ENCODE data around the gene GAB1.

Gene GAB1

DNA sequence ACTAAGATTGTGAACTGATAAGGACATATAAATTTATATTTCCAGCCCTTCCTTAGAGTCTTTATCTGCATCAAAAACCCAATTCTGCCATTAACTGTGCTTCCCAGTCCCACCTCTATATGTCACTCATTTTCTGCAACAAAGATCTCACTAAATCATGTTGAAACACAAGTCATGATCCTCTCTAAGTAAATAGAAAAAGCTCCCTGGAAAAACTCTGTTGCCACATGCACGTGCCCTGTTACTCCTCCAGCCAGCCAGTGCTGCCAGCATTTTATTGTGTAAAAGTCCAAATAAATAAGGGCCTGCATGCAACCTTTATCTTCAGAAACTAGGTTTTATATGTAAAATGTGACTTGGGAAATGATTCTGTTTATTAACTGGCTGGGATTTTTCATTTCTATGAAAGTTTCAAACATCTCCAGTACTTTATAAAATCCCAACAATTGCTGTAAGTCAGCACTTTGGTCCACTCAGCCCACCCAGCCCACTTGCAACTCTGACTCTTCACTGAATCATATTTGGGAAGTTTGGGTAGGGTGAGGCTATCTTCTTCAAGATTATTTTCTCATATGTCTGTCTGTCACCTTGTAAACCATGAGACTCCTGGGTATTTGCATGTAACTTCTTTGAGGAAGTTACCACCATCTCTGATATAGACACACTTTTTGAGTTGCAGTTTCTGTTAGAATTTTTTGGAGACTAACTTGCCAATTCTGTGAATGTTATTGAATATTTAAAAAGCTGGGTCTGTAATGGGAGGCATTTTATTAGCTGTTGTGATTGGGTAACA, 136.9 kb downstream of the GAB1 start:
- DNase-seq (ENCODE audit: extremely low read depth, low read depth), result no peak
- TF ChIP-seq, protein P1, sequence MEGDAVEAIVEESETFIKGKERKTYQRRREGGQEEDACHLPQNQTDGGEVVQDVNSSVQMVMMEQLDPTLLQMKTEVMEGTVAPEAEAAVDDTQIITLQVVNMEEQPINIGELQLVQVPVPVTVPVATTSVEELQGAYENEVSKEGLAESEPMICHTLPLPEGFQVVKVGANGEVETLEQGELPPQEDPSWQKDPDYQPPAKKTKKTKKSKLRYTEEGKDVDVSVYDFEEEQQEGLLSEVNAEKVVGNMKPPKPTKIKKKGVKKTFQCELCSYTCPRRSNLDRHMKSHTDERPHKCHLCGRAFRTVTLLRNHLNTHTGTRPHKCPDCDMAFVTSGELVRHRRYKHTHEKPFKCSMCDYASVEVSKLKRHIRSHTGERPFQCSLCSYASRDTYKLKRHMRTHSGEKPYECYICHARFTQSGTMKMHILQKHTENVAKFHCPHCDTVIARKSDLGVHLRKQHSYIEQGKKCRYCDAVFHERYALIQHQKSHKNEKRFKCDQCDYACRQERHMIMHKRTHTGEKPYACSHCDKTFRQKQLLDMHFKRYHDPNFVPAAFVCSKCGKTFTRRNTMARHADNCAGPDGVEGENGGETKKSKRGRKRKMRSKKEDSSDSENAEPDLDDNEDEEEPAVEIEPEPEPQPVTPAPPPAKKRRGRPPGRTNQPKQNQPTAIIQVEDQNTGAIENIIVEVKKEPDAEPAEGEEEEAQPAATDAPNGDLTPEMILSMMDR (IDR thresholded peaks at IDR 0.05; ENCODE audit: low read depth, low read length, missing control alignments), result no peak
- no peak overlapping the region for H3K4me3 ChIP-seq (replicated peaks; ENCODE audit: low read depth, low read length)

DNA sequence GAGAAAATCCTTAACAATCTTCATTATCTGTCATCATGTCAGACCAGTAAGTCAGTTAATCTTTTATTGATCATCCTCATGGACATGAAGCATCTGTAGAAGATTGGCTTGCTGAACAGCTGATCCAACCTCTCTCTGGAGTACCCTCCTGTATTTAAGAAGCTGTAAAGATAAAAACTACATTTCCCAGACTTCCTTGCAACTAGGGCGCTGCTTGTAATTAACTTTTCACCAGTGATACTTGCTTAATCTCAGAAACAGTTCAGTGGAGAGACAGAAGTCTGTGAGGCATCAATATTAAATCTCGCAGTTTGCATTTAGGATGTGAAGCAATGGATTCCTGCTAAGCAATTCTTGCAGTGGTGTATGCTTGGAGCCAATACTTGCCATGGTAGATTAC, 140.8 kb downstream of the GAB1 start:
- no peak overlapping the region for H3K4me3 ChIP-seq (replicated peaks; ENCODE audit: low read depth, low read length)
- TF ChIP-seq, protein P1 (IDR thresholded peaks at IDR 0.05; ENCODE audit: low read depth, low read length, missing control alignments), result no peak
- no peak for DNase-seq (ENCODE audit: extremely low read depth, low read depth)

DNA sequence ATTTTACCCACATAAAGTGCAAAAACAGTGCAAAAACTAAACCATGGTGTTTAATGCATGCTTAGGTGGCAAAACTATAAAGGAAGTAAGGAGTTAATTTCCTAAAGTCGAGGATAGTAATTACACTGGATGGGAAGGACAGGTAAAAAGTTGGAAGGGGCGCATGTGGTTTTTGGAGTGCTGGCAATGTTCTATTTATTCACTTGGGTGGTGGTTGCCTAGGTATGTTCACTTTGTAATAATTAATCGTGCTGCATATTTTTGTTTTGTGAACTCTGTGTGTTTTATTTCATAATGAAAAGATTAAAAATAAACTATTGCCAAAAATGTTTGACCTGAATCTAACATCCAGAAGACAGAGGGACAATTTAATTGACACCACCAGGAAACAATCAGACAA, 144.7 kb downstream of the GAB1 start:
- TF ChIP-seq, protein P1 (IDR thresholded peaks at IDR 0.05; ENCODE audit: low read depth, low read length, missing control alignments), result no peak

DNA sequence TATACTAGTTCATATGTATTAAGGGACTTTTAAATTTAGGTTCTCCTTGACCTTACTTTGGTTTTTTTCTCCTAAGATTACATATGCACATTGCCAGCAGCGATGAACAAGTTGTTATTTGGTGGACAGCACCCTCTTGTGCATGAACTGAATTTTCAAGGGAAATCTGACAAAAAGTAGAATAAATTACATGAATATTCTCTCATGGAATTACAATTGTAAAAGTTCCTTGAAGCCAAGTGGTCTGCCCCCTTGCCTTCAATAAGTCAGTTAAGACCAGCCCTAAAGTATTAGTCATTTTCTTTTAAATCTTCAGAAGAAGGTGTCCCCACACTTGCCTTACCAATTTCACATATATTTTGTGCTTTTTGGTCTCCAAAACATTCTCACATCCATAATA, 146.2 kb downstream of the GAB1 start:
- H3K4me3 ChIP-seq (replicated peaks; ENCODE audit: low read depth, low read length), result no peak overlapping the region
- TF ChIP-seq, protein P1 (IDR thresholded peaks at IDR 0.05; ENCODE audit: low read depth, low read length, missing control alignments), result peak; percentile 46
- DNase-seq (ENCODE audit: extremely low read depth, low read depth), result peak; percentile 32

More for the DNA sequence above, 144.7 kb downstream of the GAB1 start:
- H3K4me3 ChIP-seq (replicated peaks; ENCODE audit: low read depth, low read length), result no peak overlapping the region
- no peak for DNase-seq (ENCODE audit: extremely low read depth, low read depth)

DNA sequence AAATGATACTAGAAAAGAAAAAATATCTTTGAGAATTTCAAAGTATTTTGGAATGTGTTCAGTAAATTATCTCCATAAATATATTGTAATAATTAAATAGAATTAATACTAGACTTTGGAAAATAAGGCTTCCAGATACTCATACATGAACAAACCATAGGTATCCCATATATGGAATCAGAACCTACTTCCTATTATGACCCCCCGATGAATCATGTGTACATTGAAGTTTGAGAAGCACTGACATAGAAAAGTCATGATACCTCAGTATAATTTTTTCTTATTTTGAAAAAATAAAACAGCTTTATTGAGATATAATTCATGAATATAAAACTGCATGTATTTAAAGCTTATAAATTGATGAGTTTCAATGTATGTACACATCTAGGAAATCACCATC, 149.6 kb downstream of the GAB1 start:
- H3K4me3 ChIP-seq (replicated peaks; ENCODE audit: low read depth, low read length), result no peak overlapping the region
- DNase-seq (ENCODE audit: extremely low read depth, low read depth), result no peak
- TF ChIP-seq, protein P1 (IDR thresholded peaks at IDR 0.05; ENCODE audit: low read depth, low read length, missing control alignments), result no peak

DNA sequence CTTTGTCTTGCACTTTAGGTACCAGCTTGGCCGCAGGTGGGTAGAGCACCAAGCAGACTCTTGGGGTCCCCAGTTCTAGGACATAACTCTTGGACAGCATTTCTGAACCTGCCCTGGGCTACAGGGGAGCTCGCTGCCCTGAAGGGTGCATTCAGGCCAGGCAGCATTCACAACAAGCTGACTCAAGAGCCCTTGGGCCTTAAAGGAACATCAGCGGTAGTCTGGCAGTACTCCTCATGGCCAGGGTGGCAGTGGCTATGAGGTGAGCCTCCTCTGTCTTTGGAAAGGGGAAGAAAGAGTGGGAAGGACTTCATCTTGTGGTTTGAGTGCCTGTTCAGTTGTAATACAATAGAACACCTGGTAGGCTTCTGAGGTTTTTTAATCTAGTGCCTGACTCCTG, 152.0 kb downstream of the GAB1 start:
- H3K4me3 ChIP-seq (replicated peaks; ENCODE audit: low read depth, low read length), result no peak overlapping the region
- TF ChIP-seq, protein P1 (IDR thresholded peaks at IDR 0.05; ENCODE audit: low read depth, low read length, missing control alignments), result no peak
- no peak for DNase-seq (ENCODE audit: extremely low read depth, low read depth)
